Neural cell (in vitro differentiated cells): Measurements from ENCODE around the gene RPIA. TPM values are rescaled to one million over a fixed set of nuclear protein-coding genes. Genes with fewer than 3 reads are reported as not detected.
A peak's percentile ranks its signal among the peaks of the same experiment; 100 is the strongest.

Experiments used
- H2AFZ ChIP-seq: fragments of 200-600, 300-800 bp; sonication (generic), shearing (Covaris generic); 2 replicates; pipeline ENCODE4 v1.6.0; 2014; ENCODE audit warnings: low read depth, mild to moderate bottlenecking, antibody characterized with exemption, low read length, moderate library complexity
- H3F3A ChIP-seq: fragments of 200-600 bp; shearing (Covaris generic); 2 replicates; pipeline ENCODE4 v1.6.1; 2016; ENCODE audit warnings: mild to moderate bottlenecking, moderate library complexity, mixed read lengths, antibody characterized with exemption, low read length; ENCODE audit not compliant: insufficient read depth, poor library complexity, severe bottlenecking
- H3K27ac ChIP-seq: fragments of 200-600, 300-800 bp; sonication (generic), shearing (Covaris generic); 2 replicates; pipeline ENCODE4 v1.5.1; 2014; ENCODE audit warnings: mild to moderate bottlenecking, low read length, moderate library complexity
- H3K27me3 ChIP-seq: fragments of 300-800, 200-600 bp; sonication (generic), shearing (Covaris generic); 2 replicates; pipeline ENCODE4 v1.6.0; 2014; ENCODE audit warnings: mild to moderate bottlenecking, low read depth, low read length, moderate library complexity; ENCODE audit not compliant: insufficient read depth
- H3K36me3 ChIP-seq: fragments of 300-800, 200-600 bp; sonication (generic), shearing (Covaris generic); 2 replicates; pipeline ENCODE4 v1.5.1; 2014; ENCODE audit warnings: mild to moderate bottlenecking, antibody characterized with exemption, low read length, moderate library complexity; ENCODE audit not compliant: insufficient read depth
- H3K4me2 ChIP-seq: fragments of 300-800, 200-600 bp; sonication (generic), shearing (Covaris generic); 2 replicates; pipeline ENCODE4 v1.6.0; 2014; ENCODE audit warnings: mild to moderate bottlenecking, low read length
- H3K4me3 ChIP-seq: fragments of 300-800, 200-600 bp; sonication (generic), shearing (Covaris generic); 2 replicates; pipeline ENCODE4 v1.5.1; 2014; ENCODE audit warnings: mild to moderate bottlenecking, low read length, moderate library complexity
- H3K79me2 ChIP-seq: fragments of 200-600 bp; shearing (Covaris generic); replicated peaks from 2 replicates; pipeline ENCODE4 v1.6.0; 2014; ENCODE audit warnings: mild to moderate bottlenecking, low read length, moderate library complexity; ENCODE audit not compliant: insufficient read depth
- H3K9ac ChIP-seq: fragments of 300-800, 200-600 bp; sonication (generic), shearing (Covaris generic); 2 replicates; pipeline ENCODE4 v1.6.1; 2016; ENCODE audit warnings: mild to moderate bottlenecking, low read length, mixed read lengths
- H3K9me2 ChIP-seq: fragments of 200-600 bp; shearing (Covaris generic); 2 replicates; pipeline ENCODE4 v1.6.1; 2016; ENCODE audit warnings: mild to moderate bottlenecking, low read length, mixed read lengths; ENCODE audit not compliant: insufficient read depth
- H3K9me3 ChIP-seq: fragments of 200-600, 300-800 bp; sonication (generic), shearing (Covaris generic); 2 replicates; pipeline ENCODE4 v1.6.1; 2016; ENCODE audit warnings: mild to moderate bottlenecking, mixed run types, low read length, moderate library complexity, mixed read lengths
- H4K20me1 ChIP-seq: fragments of 200-600 bp; shearing (Covaris generic); 2 replicates; pipeline ENCODE4 v1.6.1; 2016; ENCODE audit warnings: mild to moderate bottlenecking, mixed run types; ENCODE audit not compliant: insufficient read depth
- EP300 ChIP-seq: fragments of 450-650 bp; conservative IDR thresholded peaks from 2 replicates; pipeline ENCODE4 v1.6.1; 2014; ENCODE audit warnings: antibody characterized with exemption, mild to moderate bottlenecking, moderate library complexity; ENCODE audit not compliant: poor library complexity, severe bottlenecking
- EZH2 ChIP-seq: fragments of 200-600, 300-800 bp; shearing (Covaris generic), sonication (generic); IDR thresholded peaks from 2 replicates; pipeline ENCODE4 v1.6.1; 2014; ENCODE audit warnings: antibody characterized with exemption, low read length, borderline replicate concordance, mild to moderate bottlenecking; ENCODE audit not compliant: insufficient read depth, poor library complexity, severe bottlenecking
- MXI1 ChIP-seq: fragments of 450-650 bp; conservative IDR thresholded peaks from 2 replicates; pipeline ENCODE4 v1.6.1; 2014; ENCODE audit warnings: antibody characterized with exemption, mild to moderate bottlenecking; ENCODE audit not compliant: poor library complexity, severe bottlenecking
- POLR2AphosphoS5 ChIP-seq: IDR thresholded peaks from 2 replicates; pipeline ENCODE4 v1.6.1; 2012
- RAD21 ChIP-seq: fragments of 450-650 bp; conservative IDR thresholded peaks from 2 replicates; pipeline ENCODE4 v1.6.1; 2014; ENCODE audit warnings: antibody characterized with exemption, mild to moderate bottlenecking, moderate library complexity
- REST ChIP-seq: IDR thresholded peaks from 2 replicates; pipeline ENCODE4 v1.6.1; 2012; ENCODE audit warnings: borderline replicate concordance
- SMC3 ChIP-seq: fragments of 450-650 bp; conservative IDR thresholded peaks from 2 replicates; pipeline ENCODE4 v1.6.1; 2014; ENCODE audit warnings: antibody characterized with exemption, mild to moderate bottlenecking, moderate library complexity; ENCODE audit not compliant: poor library complexity
- TAF1 ChIP-seq: IDR thresholded peaks from 2 replicates; pipeline ENCODE4 v1.6.1; 2012; ENCODE audit warnings: low read depth
- polyA plus RNA-seq: library from polyadenylated mRNA; depleted of rRNA; stranded (reverse); fragments of >200 nt; gene quantifications from 2 replicates; pipeline ENCODE4 v1.2.3, GENCODE V29; 2014
- TF ChIP-seq, protein P1 (sequence below): fragments of 450-650 bp; IDR thresholded peaks from 2 replicates; pipeline ENCODE4 v1.5.1; 2014; ENCODE audit warnings: antibody characterized with exemption, mild to moderate bottlenecking, moderate library complexity; ENCODE audit not compliant: poor library complexity, severe bottlenecking

RPIA gene
- polyA plus RNA-seq, 1 donor from 2014 or later, result 9.7 TPM

DNA sequence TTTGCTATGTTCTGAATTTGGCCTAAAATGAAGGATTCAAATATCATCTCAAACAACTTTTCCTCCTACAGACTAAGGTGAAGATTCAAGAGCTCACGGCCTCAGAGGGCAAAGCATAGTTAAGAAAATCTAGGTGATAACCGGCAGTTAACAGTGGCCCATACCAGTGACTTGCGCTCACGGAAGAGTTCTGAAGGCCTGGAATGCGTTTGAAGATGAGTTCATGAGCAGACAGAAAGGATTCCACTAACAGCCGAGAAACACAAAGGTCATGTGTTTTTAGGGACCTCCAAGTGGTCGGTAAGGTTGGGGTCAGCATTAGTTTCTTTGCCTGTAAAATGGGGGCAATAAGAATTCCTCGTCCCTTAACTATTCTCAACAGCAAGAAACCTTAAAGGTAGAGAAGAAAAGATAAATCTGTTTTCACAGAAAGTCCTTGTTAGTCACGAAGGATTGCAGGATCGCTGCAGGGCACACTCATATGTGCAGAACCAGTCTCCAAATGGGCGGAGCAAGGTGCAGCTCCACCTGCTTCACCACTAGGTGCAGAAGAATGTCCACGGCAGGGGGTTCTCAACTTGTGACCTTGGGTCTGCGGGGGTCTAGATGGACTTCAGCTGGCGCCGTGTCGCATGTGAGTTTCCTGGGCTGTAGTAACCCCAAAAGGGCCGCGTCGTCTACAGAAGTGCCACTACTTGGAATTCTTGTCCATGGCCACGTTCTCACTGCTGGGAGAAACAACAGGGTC is 708 bp upstream of the RPIA start:
- peak overlapping the region; percentile 70 for H3K27ac ChIP-seq
- H3K4me3 ChIP-seq, result peak overlapping the region; percentile 96
- no peaks in the 10 kb centered on the region for H3K9me3 ChIP-seq
- no peaks in the 10 kb centered on the region for H3K9me2 ChIP-seq
- H3K36me3 ChIP-seq, result no peaks in the 10 kb centered on the region
- peak overlapping the region; percentile 90 for H3K4me2 ChIP-seq
- peaks cover 31% of the 10 kb centered on the region for H3K79me2 ChIP-seq
- no peaks in the 10 kb centered on the region for H3F3A ChIP-seq
- peak overlapping the region; percentile 62 for H3K9ac ChIP-seq
- H4K20me1 ChIP-seq, result no peaks in the 10 kb centered on the region
- no peak for TF ChIP-seq RAD21
- TF ChIP-seq SMC3, result no peak
- TF ChIP-seq, protein P1, sequence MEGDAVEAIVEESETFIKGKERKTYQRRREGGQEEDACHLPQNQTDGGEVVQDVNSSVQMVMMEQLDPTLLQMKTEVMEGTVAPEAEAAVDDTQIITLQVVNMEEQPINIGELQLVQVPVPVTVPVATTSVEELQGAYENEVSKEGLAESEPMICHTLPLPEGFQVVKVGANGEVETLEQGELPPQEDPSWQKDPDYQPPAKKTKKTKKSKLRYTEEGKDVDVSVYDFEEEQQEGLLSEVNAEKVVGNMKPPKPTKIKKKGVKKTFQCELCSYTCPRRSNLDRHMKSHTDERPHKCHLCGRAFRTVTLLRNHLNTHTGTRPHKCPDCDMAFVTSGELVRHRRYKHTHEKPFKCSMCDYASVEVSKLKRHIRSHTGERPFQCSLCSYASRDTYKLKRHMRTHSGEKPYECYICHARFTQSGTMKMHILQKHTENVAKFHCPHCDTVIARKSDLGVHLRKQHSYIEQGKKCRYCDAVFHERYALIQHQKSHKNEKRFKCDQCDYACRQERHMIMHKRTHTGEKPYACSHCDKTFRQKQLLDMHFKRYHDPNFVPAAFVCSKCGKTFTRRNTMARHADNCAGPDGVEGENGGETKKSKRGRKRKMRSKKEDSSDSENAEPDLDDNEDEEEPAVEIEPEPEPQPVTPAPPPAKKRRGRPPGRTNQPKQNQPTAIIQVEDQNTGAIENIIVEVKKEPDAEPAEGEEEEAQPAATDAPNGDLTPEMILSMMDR, result no peak
- TF ChIP-seq TAF1, result no peak
- TF ChIP-seq MXI1, result no peak
- no peak for TF ChIP-seq REST
- TF ChIP-seq POLR2AphosphoS5, result no peak
- TF ChIP-seq EP300, result no peak
- no peak for TF ChIP-seq EZH2
- H3K27me3 ChIP-seq, result no peaks in the 10 kb centered on the region
- H2AFZ ChIP-seq, result peak overlapping the region; percentile 87

GRCh38 chr2:88692187-88692586 is 714 bp downstream of the RPIA start:
- H4K20me1 ChIP-seq, result no peaks in the 10 kb centered on the region
- no peaks in the 10 kb centered on the region for H3F3A ChIP-seq
- H3K9me3 ChIP-seq, result no peaks in the 10 kb centered on the region
- H3K27me3 ChIP-seq, result no peaks in the 10 kb centered on the region
- peak overlapping the region; percentile 80 for H2AFZ ChIP-seq
- TF ChIP-seq SMC3 (no peak), EP300 (no peak), EZH2 (no peak), RAD21 (no peak), POLR2AphosphoS5 (no peak), TAF1 (no peak), MXI1 (no peak), REST (no peak)
- TF ChIP-seq, protein P1, result no peak
- H3K4me3 ChIP-seq, result peak overlapping the region; percentile 96
- H3K36me3 ChIP-seq, result no peaks in the 10 kb centered on the region
- H3K9ac ChIP-seq, result peak overlapping the region; percentile 73
- no peaks in the 10 kb centered on the region for H3K9me2 ChIP-seq
- H3K79me2 ChIP-seq, result peaks cover 42% of the 10 kb centered on the region
- H3K4me2 ChIP-seq, result peak overlapping the region; percentile 98
- H3K27ac ChIP-seq, result peak overlapping the region; percentile 47
